Large intestine (tissue), 3 donors: ENCODE results near the gene CYB561D2. TPM values are rescaled to one million over a fixed set of nuclear protein-coding genes. Genes with fewer than 3 reads are reported as not detected.

ENCODE experiments used
- DNase-seq, 2 donors: peaks; one replicate each; pipeline versions ENCODE4 v3.0.0 to v3.0.0-alpha.2; 2013
- H3K27ac ChIP-seq: one replicate; pipeline ENCODE4 v1.5.1; 2013; ENCODE audit warnings: low read length
- H3K27me3 ChIP-seq: 2 replicates; pipeline ENCODE4 v1.6.1; 2013; ENCODE audit warnings: low read length; ENCODE audit not compliant: control insufficient read depth, insufficient read depth
- H3K36me3 ChIP-seq: 2 replicates; pipeline ENCODE4 v1.6.1; 2013; ENCODE audit warnings: low read length; ENCODE audit not compliant: control insufficient read depth, insufficient read depth
- H3K4me1 ChIP-seq: one replicate; pipeline ENCODE4 v1.6.1; 2013; ENCODE audit warnings: low read length; ENCODE audit not compliant: control insufficient read depth, insufficient read depth
- H3K4me3 ChIP-seq: one replicate; pipeline ENCODE4 v1.5.1; 2013; ENCODE audit warnings: low read length
- H3K9me3 ChIP-seq: one replicate; pipeline ENCODE4 v1.6.1; 2013; ENCODE audit warnings: mild to moderate bottlenecking, low read depth, low read length, moderate library complexity; ENCODE audit not compliant: control insufficient read depth
- WGBS: methylation state at CpG from one replicate; pipeline ENCODE4 v1.1.5; 2013; ENCODE audit warnings: low lambda C conversion rate; ENCODE audit not compliant: insufficient coverage; 5-methylcytosine and 5-hydroxymethylcytosine counted together
- polyA plus RNA-seq: library from polyadenylated mRNA; unstranded; fragments of 120-200 nt; gene quantifications from one replicate; pipeline ENCODE4 v1.2.1, GENCODE V29; 2013

The CYB561D2 gene
- polyA plus RNA-seq, 1 donor, result 20.6 TPM

DNA sequence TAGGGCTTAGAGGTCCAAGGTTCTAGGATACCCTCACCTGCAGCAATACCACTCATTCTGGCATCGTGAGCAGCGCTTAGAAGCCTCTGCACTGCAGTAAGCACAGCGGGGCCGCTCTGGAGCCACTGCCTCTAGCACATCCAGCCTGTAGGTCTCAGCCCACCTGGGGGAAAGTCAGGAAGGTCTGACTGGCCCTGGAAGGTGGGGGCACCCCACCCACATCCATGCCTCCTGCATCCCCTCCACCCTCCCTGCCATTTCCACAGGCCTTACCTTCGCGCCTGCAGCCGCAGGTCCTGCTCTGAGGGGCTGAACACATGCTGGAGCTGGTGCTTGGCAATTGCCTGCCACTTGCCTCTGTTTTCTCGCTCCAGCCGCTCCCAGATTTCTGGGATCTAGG, 9.1 kb upstream of the CYB561D2 start:
- WGBS, result no CpG with 5 or more reads among the region's 9 CpGs
- Histone ChIP-seq H3K27me3 (peaks cover 20% of the 10 kb centered on the region), H3K36me3 (no peaks in the 10 kb centered on the region), H3K9me3 (peaks cover 6% of the 10 kb centered on the region), H3K27ac (no peak overlapping the region), H3K4me1 (peaks cover 19% of the 10 kb centered on the region), H3K4me3 (peak overlapping the region; percentile 27)
- no peak for DNase-seq

DNA sequence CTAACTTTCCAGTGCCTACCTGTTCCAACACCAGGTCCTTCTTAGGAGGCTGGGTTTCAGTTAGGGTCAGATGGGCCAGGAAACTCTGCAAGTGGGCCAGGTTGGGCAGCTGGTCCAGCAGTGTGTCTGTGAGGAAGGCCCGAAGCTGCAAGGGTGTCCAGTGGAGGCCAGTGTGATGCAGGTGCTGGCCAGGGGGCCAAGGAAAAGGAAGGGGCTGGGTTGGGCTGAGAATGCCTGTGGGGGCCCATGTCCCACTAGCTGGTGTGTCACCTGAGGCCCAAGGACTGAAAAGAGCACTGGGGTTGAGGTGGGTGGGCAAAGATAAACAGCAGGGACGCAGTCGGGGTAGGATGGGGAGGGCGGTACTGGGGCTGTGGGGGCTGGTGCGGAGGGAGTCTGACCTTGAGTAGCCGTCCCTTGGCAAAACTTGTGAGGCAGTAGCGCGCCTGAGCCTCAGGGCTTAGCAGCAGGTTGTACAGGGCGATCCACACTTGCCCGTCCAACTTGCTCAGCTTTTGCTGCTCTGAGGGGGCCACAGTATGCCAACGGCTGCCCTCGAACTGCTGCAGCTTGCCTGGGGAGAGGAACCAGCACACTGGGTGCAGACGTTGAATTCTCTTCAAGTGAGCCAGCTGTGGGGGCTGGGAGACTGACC, 8.5 kb upstream of the CYB561D2 start:
- H3K4me1 ChIP-seq, result peaks cover 19% of the 10 kb centered on the region
- H3K27me3 ChIP-seq, result peaks cover 20% of the 10 kb centered on the region
- H3K4me3 ChIP-seq, result no peak overlapping the region
- H3K9me3 ChIP-seq, result peaks cover 6% of the 10 kb centered on the region
- no peaks in the 10 kb centered on the region for H3K36me3 ChIP-seq
- H3K27ac ChIP-seq, result no peak overlapping the region
- DNase-seq, result no peak
- no CpG with 5 or more reads among the region's 13 CpGs for WGBS

DNA sequence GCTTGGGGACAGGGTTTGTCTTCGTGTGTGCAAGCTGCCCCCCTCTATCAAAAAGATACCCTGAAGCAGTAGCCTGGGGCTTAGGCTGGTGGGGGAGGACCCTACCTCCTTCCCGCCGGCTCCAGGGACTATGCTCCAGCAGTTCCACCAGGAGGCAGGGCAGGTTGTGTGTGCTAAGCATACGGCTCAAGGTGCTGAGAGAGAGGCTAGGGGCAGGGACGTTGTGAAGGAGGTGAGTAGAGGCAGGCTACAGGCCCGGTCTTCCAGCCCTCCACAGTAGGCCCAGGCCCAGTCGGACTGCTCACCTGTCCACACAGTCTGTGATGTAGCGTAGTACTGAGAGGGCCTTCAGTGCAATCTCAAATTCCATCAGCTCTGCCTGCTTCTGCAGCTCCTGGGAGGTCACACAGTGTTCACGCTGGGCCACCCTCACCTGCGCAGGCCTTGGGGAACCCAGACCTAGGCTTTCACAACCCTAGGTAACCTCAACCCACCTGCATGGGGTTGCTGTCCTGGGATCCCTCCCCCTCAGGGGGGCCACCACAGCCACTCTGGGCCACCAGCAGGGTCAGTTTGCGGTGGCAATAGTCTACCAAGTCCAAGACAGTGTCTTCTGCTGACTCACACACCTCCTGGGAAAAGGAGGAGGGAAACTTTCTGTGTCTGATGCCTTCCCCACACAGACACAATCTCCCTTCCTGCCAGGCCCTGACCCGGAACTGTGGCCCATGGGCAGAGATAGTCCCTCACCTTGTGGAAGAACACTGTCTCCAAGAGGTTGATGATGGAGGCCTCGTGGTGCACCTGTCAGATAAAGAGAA, 7.6 kb upstream of the CYB561D2 start:
- DNase-seq, result no peak
- Histone ChIP-seq H3K9me3 (peaks cover 3% of the 10 kb centered on the region), H3K27me3 (peaks cover 20% of the 10 kb centered on the region), H3K4me3 (no peak overlapping the region), H3K27ac (no peak overlapping the region), H3K4me1 (peaks cover 13% of the 10 kb centered on the region), H3K36me3 (peaks cover 7% of the 10 kb centered on the region)
- no CpG with 5 or more reads among the region's 13 CpGs for WGBS

DNA sequence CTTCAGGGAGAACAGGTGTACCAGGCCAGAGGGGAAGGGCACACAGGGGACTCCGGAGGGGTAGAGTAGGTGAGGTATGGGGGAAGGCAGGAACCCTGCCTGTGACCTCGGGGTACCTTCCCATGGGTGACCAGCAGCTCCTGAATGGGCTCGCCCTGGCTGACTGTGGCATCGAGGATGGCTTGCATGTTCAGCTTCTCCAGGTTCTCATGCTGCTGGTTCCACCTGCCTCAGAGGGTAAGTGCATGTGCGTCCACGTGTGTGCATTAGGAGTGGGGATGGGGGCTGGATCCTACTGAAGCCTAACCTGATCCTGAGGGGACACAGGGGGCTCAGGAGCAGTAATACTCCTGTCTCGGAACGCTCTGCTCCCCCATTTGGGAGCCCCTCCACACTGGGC, 5.7 kb upstream of the CYB561D2 start:
- Histone ChIP-seq H3K9me3 (peaks cover 3% of the 10 kb centered on the region), H3K27ac (no peak overlapping the region)

DNA sequence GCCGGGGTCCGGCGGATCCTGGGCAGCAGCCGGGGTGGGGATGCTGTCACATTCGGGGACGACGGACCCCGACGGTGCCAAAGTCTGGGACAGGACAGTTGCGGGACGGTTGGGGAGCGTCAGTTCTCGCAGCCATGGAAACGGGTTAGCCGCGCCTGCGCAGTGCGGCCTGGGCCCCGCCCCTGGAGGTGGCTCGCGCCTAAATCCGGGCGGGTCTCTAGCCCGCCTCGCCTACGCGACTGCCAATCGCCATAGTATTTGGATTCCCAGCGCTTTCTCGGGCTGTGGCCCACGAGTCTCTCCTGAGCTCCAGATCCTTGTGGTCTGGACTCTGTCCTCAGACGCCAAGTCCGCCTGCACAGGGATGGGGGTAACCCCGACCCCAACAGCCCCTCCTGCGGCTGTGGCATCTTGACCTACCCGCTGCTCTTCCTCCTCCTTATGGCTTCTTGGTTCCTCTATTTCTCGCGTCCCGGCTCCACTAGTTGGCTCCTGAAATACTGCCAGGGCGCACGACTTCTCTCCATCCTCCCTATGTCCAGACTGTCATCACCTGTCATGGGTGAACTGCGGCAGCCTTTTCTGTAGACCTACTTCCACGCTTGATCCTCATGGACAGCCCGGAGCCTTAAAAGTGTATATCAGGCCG, 5.0 kb upstream of the CYB561D2 start, which contains the start of gene ZMYND10:
ZMYND10 (minus strand) TSS at position 147 of the 649 bp plus-strand sequence. CDS start 153 bp downstream, outside the sequence.
- peaks cover 10% of the 10 kb centered on the region for H3K27me3 ChIP-seq
- no peaks in the 10 kb centered on the region for H3K9me3 ChIP-seq
- H3K4me1 ChIP-seq, result peaks cover 26% of the 10 kb centered on the region
- no peak within 1 kb of the TSS for H3K27ac ChIP-seq
- H3K4me3 ChIP-seq, result peak within 1 kb of the TSS; percentile 27
- DNase-seq, result peak in 1 of 2 donors; percentile 42
- peaks cover 20% of the 10 kb centered on the region for H3K36me3 ChIP-seq
- no CpG with 5 or more reads among the region's 45 CpGs for WGBS

More for the DNA sequence above, 5.7 kb upstream of the CYB561D2 start:
- H3K36me3 ChIP-seq, result peaks cover 20% of the 10 kb centered on the region
- H3K27me3 ChIP-seq, result peaks cover 16% of the 10 kb centered on the region
- peak overlapping the region; percentile 27 for H3K4me3 ChIP-seq
- whole genome bisulfite sequencing, result no CpG with 5 or more reads among the region's 8 CpGs
- peaks cover 22% of the 10 kb centered on the region for H3K4me1 ChIP-seq
- DNase-seq, result no peak

DNA sequence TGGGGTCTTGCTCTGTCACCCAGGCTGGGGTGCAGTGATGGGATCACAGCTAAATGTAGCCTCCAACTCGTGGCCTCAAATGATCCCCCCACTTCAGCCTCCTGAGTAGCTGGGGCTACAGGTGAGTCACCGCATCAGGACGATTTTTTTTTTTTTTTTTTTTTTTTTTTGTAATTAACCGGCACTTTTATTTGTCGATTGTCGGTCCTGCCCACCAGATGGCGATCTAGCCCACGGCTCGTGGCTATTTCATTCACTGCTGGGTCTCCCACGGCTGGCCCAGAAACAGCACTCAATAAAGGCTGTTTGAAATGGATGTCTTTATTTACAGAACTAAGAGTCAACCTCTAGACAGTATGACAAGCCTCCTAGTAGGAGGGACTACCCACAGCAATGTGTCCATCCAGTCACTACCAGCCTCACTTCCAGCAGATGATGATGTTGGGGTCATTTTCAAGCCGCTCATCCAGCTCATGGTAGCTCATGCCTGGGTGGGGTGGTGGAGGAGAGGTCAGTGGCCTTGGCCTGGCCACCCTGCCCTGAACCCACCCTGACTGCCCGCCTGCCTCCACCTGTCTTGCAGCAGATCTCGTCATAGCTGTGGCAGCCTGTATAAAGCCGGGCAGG, 3.4 kb upstream of the CYB561D2 start:
- no peaks in the 10 kb centered on the region for H3K9me3 ChIP-seq
- no peak overlapping the region for H3K27ac ChIP-seq
- no peak overlapping the region for H3K4me3 ChIP-seq
- WGBS, result no CpG with 5 or more reads among the region's 14 CpGs
- peak; percentile 59 to 64 for DNase-seq
- H3K4me1 ChIP-seq, result peaks cover 33% of the 10 kb centered on the region
- peaks cover 26% of the 10 kb centered on the region for H3K36me3 ChIP-seq
- no peaks in the 10 kb centered on the region for H3K27me3 ChIP-seq

DNA sequence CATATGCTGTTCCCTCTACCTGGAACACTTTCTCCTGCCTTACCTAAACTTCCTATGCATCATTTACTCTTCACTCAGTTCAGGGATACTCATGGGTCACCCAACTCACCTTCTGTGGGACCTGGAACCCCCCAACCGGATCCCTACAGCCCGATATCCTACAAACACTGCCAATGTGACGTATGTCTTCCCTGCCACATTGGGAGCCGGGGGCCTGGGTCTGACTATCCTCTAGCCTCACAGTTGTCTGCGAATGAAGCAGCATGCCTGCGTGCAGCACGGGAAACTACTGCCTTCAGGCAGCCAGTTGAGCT, 492 bp upstream of the CYB561D2 start:
- Histone ChIP-seq H3K27me3 (no peaks in the 10 kb centered on the region), H3K36me3 (peaks cover 50% of the 10 kb centered on the region), H3K27ac (peak overlapping the region; percentile 34), H3K4me3 (peak overlapping the region; percentile 82), H3K4me1 (peaks cover 31% of the 10 kb centered on the region), H3K9me3 (no peaks in the 10 kb centered on the region)
- DNase-seq, result no peak
- no CpG with 5 or more reads among the region's 7 CpGs for WGBS

DNA sequence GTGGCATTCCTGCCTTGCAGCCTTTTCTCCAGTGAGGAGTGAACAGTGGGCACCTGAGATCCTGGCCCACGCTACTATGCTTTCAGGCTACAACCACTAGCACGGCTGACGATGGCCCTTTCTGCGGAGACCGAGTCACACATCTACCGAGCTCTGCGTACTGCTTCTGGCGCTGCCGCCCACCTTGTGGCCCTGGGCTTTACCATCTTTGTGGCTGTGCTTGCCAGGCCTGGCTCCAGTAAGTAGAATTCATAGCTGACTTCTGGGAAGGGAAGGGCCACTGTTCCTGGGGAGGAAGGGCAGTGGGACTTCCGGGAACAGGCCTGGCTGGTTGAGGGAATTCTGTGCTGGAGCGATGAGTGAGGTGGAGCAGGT, 648 bp downstream of the CYB561D2 start:
- Histone ChIP-seq H3K4me3 (peak overlapping the region; percentile 82), H3K27ac (no peak overlapping the region), H3K9me3 (no peaks in the 10 kb centered on the region), H3K27me3 (no peaks in the 10 kb centered on the region), H3K4me1 (peaks cover 33% of the 10 kb centered on the region), H3K36me3 (peaks cover 61% of the 10 kb centered on the region)
- no peak for DNase-seq
- WGBS, result no CpG with 5 or more reads among the region's 11 CpGs

DNA sequence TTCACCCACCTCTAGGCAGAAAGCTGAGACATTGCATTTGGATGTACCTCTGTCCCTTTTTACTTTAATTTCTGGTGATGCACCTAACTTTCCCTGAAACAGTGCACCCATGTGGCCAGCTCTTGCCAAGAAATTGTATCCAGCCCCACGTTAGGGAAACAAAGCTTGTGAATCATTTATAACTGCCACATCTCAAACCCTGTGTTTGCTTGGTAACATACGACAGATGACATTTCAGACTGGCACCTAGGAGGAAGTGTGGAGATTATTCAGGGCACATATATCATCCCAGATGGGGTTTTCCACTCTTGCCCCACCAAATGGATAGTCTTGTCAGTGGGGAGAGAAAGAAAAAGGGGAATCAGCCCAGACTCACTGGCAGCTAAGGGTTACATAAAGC, 2.1 kb downstream of the CYB561D2 start:
- Histone ChIP-seq H3K4me3 (no peak overlapping the region), H3K36me3 (peaks cover 65% of the 10 kb centered on the region), H3K27ac (no peak overlapping the region), H3K4me1 (peaks cover 48% of the 10 kb centered on the region), H3K27me3 (no peaks in the 10 kb centered on the region), H3K9me3 (no peaks in the 10 kb centered on the region)
- no CpG with 5 or more reads among the region's 2 CpGs for whole genome bisulfite sequencing
- no peak for DNase-seq
